ENCODE results near the gene KRT85.
A peak's percentile ranks its signal among the peaks of the same experiment; 100 is the strongest.

Gene KRT85

DNA sequence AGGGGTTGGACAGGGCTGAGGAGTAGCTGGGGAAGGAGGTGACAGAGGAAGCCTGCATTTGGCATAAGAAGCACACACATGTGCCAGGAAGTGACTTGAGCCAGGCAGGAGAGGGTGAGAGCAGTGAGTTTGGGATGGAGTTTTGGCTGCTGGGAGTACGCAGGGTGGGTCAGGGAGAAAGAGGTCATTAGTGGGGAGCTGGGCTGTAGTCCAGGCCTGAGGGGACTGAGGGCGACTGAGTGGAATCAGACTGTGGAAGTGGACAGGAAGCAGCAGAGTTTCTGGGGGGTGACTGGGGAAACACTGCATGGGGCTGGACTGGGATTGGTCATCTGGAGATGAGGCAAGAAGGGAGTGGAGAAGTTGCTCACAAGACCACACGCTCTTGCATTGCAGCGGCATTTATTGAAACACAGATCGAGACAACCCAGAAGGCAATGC lies 7.6 kb downstream of the KRT85 start:
- no peaks in the 10 kb centered on the region for H3K36me3 ChIP-seq (ENCODE audit: control insufficient read depth, insufficient read depth, low read length)
- TF ChIP-seq, protein P1, sequence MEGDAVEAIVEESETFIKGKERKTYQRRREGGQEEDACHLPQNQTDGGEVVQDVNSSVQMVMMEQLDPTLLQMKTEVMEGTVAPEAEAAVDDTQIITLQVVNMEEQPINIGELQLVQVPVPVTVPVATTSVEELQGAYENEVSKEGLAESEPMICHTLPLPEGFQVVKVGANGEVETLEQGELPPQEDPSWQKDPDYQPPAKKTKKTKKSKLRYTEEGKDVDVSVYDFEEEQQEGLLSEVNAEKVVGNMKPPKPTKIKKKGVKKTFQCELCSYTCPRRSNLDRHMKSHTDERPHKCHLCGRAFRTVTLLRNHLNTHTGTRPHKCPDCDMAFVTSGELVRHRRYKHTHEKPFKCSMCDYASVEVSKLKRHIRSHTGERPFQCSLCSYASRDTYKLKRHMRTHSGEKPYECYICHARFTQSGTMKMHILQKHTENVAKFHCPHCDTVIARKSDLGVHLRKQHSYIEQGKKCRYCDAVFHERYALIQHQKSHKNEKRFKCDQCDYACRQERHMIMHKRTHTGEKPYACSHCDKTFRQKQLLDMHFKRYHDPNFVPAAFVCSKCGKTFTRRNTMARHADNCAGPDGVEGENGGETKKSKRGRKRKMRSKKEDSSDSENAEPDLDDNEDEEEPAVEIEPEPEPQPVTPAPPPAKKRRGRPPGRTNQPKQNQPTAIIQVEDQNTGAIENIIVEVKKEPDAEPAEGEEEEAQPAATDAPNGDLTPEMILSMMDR (IDR thresholded peaks at IDR 0.05; ENCODE audit: insufficient read depth, low read length, poor library complexity, severe bottlenecking) = no peak
- no peaks in the 10 kb centered on the region; the same call in 1 of the 2 replicates for H3K27me3 ChIP-seq (replicated peaks; ENCODE audit: control insufficient read depth, insufficient read depth, low read length)

DNA sequence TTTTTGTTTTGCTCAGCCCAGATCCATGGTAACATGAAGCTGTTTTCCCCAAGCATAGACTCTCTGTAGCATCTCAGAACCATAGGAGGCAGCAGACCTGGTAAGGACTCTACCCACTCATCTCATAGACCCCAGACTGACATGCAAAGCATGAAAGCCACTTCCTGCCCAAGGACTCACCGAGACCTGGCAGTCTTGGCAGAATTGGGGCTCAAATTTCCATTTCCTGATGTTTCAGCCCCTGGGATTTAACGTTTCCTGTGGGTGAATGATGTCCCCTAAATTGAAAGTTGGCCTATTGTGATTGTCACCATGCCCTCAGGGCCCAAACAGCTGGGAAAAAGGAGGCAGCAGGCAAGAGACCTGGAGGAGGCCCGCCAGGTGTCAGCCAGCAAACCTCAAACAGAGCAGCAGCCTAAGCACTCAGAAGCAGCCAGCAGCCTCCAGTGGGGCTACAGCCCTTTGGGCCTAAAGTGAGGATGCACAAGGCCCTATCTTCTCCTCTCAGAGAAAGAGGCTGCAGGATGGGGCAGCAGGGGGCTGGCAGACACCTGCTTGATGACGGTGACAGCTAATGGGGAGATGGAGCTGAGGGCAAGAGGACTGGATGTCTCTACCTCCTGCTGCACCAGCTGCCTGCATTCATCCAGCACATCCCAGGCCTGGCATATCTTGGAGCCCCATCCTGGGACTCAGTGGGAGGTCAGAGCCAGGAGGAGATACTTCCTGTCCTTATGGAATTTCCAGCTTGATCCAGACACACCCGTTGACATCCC lies 8.5 kb downstream of the KRT85 start:
- H3K4me3 ChIP-seq (replicated peaks; ENCODE audit: low read depth, low read length) = no peak overlapping the region
- TF ChIP-seq, protein P1 (IDR thresholded peaks at IDR 0.05; ENCODE audit: insufficient read depth, low read length, poor library complexity, severe bottlenecking) = peak; percentile 46
- H3K36me3 ChIP-seq (ENCODE audit: control insufficient read depth, insufficient read depth, low read length) = no peaks in the 10 kb centered on the region
- H3K27me3 ChIP-seq (replicated peaks; ENCODE audit: control insufficient read depth, insufficient read depth, low read length) = no peaks in the 10 kb centered on the region; the same call in none of the 2 replicates
- peak; percentile 39 for DNase-seq (ENCODE audit: extremely low read depth, insufficient read length)

More for the DNA sequence above, 7.6 kb downstream of the KRT85 start:
- no peak overlapping the region for H3K4me3 ChIP-seq (replicated peaks; ENCODE audit: low read depth, low read length)
- DNase-seq (ENCODE audit: extremely low read depth, insufficient read length) = no peak

DNA sequence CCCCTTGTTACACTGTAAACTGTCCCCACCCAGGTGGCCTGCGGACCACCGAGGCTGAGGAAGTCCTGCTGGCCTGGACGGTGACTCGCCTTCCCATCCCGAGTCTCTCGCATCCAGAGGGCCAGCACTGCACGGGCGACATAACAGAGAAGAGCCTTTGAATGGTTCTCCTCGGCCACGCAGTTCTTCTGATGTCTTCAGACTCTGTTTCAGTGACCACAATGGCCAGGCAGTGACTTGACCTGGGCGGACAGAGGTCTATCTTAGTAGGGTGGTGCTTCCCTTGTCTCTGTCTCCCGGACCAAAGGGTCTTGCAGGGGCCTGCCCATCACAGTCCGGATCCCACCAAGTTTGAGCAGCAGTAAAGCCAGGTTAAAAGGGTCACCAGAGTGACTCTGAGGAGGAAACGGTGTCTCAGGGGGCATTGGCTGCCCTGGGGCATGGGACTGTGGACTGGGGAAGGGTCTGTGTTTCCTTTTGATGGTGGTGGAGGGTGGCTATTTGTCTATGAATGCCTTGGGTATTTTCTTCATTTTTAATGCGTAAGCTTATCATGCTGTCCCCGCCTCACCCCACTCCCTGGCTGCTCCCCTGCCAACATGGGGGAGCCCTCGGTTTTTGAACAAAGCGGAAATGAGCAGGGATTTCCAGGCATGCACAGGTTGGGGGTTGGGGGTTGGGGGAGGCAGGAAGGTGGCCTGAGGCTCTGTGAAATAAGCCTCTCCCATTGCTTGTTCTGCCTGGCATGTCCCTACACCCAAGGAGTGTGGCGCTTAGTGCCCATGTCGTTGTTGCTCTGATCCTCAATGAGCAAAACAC lies 10.3 kb downstream of the KRT85 start:
- TF ChIP-seq, protein P1 (IDR thresholded peaks at IDR 0.05; ENCODE audit: insufficient read depth, low read length, poor library complexity, severe bottlenecking) = no peak
- DNase-seq (ENCODE audit: extremely low read depth, insufficient read length) = no peak
- Histone ChIP-seq H3K27me3 (replicated peaks; ENCODE audit: control insufficient read depth, insufficient read depth, low read length) (no peaks in the 10 kb centered on the region; the same call in none of the 2 replicates), H3K4me3 (replicated peaks; ENCODE audit: low read depth, low read length) (no peak overlapping the region), H3K36me3 (ENCODE audit: control insufficient read depth, insufficient read depth, low read length) (no peaks in the 10 kb centered on the region)

DNA sequence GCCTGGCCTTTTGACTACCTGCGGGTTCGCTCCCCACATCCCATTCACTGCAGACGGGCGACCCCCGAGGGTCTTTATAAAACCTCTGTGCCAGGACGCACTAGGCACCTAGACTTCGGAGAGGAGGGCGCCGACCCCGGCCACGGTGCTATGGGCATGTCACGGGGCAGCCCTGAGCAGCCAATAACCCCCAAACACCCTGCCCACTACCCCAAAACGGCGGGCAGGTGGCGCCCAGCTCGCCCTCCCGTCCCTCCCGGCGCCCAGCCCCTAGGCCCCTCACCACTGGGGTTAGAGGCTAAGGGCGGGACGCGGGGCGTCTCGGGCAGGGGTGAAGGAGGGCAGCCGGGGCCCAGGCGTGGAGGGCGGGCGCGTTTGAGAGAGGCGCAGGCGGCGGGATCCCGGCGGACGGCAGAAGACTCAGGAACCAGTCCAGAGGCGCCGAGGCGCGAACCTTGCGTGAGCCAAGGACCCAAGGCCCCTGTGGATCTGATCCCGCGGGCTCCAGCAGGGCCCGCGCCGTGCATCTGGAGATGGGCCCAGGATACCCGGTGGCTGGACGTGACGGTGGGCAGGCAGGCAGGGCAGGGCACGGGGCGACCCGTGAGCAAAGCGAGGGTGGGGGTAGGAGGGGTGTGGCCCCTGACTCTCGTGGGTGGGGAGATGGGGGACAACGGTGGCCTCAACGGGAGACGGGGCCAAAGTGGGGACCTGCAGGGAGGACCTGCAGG lies 11.1 kb downstream of the KRT85 start:
- TF ChIP-seq, protein P1 (IDR thresholded peaks at IDR 0.05; ENCODE audit: insufficient read depth, low read length, poor library complexity, severe bottlenecking) = no peak

DNA sequence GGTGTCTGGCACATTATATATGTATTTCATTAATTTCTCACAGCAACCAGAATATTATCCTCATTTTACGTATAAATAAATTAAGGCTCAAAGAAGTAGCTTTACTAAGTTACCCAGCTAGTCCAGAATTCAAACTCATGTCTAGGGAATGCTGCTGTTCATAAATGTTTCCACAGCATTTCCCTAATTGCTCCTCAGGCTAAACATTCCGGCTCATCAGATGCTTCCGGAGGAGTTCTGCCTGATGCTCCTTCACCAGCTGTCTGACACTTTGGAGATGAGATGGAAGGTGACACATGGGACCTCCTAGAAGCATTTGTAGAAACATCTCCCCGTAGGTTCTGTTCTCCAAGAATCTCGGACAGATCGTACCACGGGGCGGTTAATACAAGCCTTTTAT lies 12.1 kb downstream of the KRT85 start:
- Histone ChIP-seq H3K4me3 (replicated peaks; ENCODE audit: low read depth, low read length) (no peak overlapping the region), H3K36me3 (ENCODE audit: control insufficient read depth, insufficient read depth, low read length) (no peaks in the 10 kb centered on the region), H3K27me3 (replicated peaks; ENCODE audit: control insufficient read depth, insufficient read depth, low read length) (peaks cover 1% of the 10 kb centered on the region)
- TF ChIP-seq, protein P1 (IDR thresholded peaks at IDR 0.05; ENCODE audit: insufficient read depth, low read length, poor library complexity, severe bottlenecking) = no peak
- DNase-seq (ENCODE audit: extremely low read depth, insufficient read length) = no peak

More for the DNA sequence above, 11.1 kb downstream of the KRT85 start:
- no peak overlapping the region for H3K4me3 ChIP-seq (replicated peaks; ENCODE audit: low read depth, low read length)
- no peak for DNase-seq (ENCODE audit: extremely low read depth, insufficient read length)
- H3K27me3 ChIP-seq (replicated peaks; ENCODE audit: control insufficient read depth, insufficient read depth, low read length) = no peaks in the 10 kb centered on the region; the same call in none of the 2 replicates
- no peaks in the 10 kb centered on the region for H3K36me3 ChIP-seq (ENCODE audit: control insufficient read depth, insufficient read depth, low read length)
